RWPE1 (cell line): ENCODE results near the gene LGR6.
A peak's percentile ranks its signal among the peaks of the same experiment; 100 is the strongest.

Experiments used
- CTCF ChIA-PET: fragments of 350-600 bp; sonication (Branson Sonifier 250); formaldehyde crosslinking; extraction: SDS; loops from one replicate; lab custom pipeline; 2021; lab: Yijun Ruan, JAX
- POLR2A ChIA-PET: fragments of 400-600 bp; formaldehyde crosslinking; extraction: SDS; loops from one replicate; lab custom pipeline; 2020; ENCODE audit warnings: antibody characterized with exemption; ENCODE audit not compliant: low non-redundant PET; lab: Yijun Ruan, JAX
- DNase-seq: peaks from one replicate; pipeline ENCODE4 v3.0.0; 2012; ENCODE audit warnings: low spot score
- H3K27ac ChIP-seq: fragments of 450-650 bp; 2 replicates; pipeline ENCODE4 v1.5.1; 2017
- TF ChIP-seq, protein P1 (sequence below): fragments of 450-650 bp; conservative IDR thresholded peaks from 2 replicates; pipeline ENCODE4 v1.5.1; 2017; ENCODE audit warnings: low read depth, mild to moderate bottlenecking

Gene LGR6

DNA sequence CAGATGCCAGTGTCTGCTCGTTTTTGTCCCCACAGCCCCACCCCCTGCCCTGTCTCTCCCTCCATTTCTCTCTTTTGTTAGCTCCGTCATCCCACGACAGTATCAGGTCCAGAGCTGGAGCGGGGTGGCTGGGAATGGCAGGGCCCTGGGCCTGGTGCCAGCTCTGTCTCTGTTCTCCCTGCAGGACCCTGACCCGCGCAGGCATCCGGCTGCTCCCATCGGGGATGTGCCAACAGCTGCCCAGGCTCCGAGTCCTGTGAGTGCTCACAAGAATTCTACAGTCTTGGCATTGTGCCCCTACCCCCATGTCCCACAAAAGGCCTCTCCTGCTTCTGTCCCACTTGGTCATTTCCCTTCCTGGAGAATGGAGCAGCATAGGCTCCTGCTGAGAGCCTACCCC, 110.8 kb downstream of the LGR6 start:
- ChIA-PET POLR2A (no interaction called here), CTCF (interaction anchor here (1.0 to 3.7 kb wide), 5 partner anchors 12 to 115 kb away, joined by 4 to 20 read pairs (median 4); partner anchors contain the start of gene LGR6)
- H3K27ac ChIP-seq: no peak overlapping the region
- TF ChIP-seq, protein P1, sequence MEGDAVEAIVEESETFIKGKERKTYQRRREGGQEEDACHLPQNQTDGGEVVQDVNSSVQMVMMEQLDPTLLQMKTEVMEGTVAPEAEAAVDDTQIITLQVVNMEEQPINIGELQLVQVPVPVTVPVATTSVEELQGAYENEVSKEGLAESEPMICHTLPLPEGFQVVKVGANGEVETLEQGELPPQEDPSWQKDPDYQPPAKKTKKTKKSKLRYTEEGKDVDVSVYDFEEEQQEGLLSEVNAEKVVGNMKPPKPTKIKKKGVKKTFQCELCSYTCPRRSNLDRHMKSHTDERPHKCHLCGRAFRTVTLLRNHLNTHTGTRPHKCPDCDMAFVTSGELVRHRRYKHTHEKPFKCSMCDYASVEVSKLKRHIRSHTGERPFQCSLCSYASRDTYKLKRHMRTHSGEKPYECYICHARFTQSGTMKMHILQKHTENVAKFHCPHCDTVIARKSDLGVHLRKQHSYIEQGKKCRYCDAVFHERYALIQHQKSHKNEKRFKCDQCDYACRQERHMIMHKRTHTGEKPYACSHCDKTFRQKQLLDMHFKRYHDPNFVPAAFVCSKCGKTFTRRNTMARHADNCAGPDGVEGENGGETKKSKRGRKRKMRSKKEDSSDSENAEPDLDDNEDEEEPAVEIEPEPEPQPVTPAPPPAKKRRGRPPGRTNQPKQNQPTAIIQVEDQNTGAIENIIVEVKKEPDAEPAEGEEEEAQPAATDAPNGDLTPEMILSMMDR: no peak
- no peak for DNase-seq

DNA sequence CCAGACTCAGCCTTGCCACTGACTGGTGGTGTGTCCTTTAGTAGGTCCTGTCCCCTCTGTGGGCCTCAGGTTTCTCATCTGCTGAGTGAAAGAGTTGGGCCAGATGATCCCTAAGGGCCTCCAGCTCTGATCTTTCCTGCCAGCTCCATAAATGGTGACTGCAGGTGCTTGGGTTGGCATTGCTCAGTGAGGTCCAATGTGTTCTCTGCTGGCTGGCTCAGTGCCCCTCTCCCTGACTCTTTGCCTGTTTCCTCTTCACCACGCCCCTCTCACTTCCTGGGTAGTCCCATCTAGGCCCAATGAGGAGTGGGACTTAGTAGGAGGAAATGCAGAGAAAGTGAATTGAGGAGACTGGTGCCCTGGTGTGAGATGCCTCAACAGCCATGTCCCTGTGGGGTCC, 111.6 kb downstream of the LGR6 start:
- peak overlapping the region; percentile 12; the same call in 1 of the 2 replicates for H3K27ac ChIP-seq
- DNase-seq: no peak
- CTCF ChIA-PET: interaction anchor here (0.6 to 3.7 kb wide), 4 partner anchors 18 to 115 kb away, joined by 3 to 20 read pairs (median 6); partner anchors contain the start of gene LGR6
- TF ChIP-seq, protein P1: no peak
- POLR2A ChIA-PET: no interaction called here

DNA sequence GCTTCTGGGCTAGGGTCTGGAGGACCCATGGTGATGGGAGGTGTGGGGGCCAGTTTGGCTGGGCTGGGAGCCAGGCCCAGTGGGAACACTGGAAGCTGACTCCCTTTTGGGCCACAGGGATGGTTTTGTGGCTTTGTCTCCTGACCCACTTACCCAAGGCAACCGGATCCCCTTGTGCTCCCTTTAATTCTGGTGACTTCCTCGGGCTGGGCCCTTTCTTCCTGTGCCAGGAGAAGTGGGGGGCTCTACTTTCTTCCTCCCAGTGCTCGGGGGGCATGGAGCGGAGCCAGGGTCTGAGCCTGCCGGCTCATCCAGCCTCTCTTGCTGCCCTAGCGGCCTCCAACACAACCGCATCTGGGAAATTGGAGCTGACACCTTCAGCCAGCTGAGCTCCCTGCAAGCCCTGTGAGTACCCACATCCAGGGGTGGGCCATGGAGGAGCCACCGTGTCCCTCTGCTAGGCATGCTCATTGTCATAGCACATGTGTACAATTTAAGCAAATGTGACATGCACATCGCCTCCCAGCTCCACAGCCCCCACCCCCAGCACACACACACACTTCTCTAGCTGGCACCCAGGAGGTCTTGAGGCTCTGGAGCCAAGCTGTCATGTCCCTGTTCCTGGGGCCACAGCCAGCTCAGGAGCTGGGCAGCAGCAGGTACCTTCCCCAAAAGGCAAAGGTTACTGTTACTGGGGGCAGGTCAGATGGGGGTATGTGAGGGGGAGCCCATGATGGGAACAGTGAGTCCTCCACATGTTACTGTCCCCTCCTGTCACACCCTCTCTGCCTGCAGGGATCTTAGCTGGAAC, 113.1 kb downstream of the LGR6 start:
- H3K27ac ChIP-seq: no peak overlapping the region
- CTCF ChIA-PET: interaction anchor here (0.6 to 3.7 kb wide), 7 partner anchors 9 to 202 kb away, joined by 3 to 20 read pairs (median 4); partner anchors contain the start of gene LGR6
- POLR2A ChIA-PET: no interaction called here
- DNase-seq: no peak
- TF ChIP-seq, protein P1: no peak

DNA sequence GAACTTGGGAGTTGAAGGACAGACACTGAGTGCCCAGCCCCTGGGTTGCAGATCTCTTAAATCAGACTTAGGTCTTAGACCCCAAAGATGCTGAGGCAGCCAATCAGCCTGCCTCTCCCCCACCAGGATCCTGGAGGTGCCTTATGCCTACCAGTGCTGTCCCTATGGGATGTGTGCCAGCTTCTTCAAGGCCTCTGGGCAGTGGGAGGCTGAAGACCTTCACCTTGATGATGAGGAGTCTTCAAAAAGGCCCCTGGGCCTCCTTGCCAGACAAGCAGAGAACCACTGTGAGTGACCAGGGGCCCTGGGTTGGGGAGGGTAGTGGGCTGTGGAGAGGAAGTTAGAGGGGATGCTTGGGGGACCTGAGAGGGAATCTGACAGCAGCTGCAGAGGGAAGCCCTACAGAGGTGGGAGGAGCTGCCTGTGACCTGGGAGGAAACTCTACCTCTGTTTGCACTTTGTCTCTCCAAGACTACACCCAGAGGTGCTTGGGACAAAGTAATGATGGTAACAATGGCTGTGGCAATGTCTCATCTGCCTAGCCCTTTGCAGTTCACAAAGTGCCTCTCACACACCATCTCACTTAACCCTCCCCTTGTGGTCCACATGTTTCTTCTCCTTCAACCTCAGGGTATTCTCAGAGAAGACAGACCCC, 116.6 kb downstream of the LGR6 start:
- TF ChIP-seq, protein P1: no peak
- ChIA-PET CTCF (interaction anchor here (1.3 to 2.3 kb wide), 3 partner anchors 19 to 120 kb away, joined by 6 to 17 read pairs (median 10); partner anchors contain the start of gene LGR6), POLR2A (no interaction called here)
- DNase-seq: no peak
- H3K27ac ChIP-seq: no peak overlapping the region

DNA sequence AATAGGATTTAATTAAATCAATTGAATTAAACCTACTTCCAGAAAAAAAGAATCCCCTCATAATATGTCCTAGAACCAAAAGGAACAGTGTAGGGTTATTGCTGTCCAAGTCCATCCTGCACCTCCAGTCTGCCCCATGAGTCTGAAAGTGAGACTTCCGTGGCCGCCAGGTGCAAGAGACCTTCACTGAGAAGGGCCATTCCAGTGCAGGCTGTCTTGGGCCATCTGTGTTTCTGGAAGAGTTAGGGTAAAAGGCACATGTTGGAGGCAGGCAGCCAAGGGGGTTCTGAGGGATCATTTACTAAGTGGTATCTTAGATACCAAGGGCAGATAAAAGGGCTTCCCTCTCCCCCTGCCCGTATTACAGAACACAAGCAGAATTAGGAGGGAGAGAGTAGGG, 117.1 kb downstream of the LGR6 start:
- no peak for DNase-seq
- CTCF ChIA-PET: interaction anchor here (0.7 to 1.6 kb wide), 2 partner anchors 7 to 118 kb away, joined by 3 to 10 read pairs; partner anchors contain the start of gene LGR6
- POLR2A ChIA-PET: no interaction called here
- TF ChIP-seq, protein P1: no peak
- H3K27ac ChIP-seq: no peak overlapping the region
